LoVo (cell line): Measurements from ENCODE around the gene SLC66A1.

ENCODE experiments used
- DNase-seq: peaks from one replicate; pipeline ENCODE4 v3.0.0-alpha.2; 2016; ENCODE audit warnings: low spot score

SLC66A1 gene

GRCh38 chr1:19363536-19364152 is 51.5 kb downstream of the SLC66A1 start:
- no peak for DNase-seq

GRCh38 chr1:19365721-19366120 is 53.6 kb downstream of the SLC66A1 start:
- DNase-seq, result no peak

- DNase-seq, result no peak
Observed at GRCh38 chr1:19366599-19367536, 54.7 kb downstream of the SLC66A1 start.

- DNase-seq, result no peak
Observed at GRCh38 chr1:19367584-19368041, 55.5 kb downstream of the SLC66A1 start.

DNA sequence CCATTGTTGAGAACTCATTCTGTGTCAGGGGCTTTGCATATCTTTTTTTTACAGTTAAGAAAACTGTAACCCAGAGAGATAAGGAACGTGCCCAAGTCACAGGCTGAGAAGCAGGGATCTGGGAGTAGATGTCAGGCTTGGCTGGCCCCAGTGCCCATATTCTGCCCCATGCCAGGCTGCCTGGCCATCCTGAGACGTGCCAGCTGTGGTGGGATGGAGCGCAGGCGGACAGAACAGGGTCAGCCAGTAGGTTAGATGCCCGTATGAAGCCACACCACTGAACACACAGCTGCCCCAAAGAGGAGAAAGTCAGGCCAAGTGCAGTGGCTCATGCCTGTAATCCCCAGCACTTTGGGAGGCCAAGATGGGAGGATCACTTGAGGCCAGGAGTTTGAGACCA is 55.9 kb downstream of the SLC66A1 start:
- no peak for DNase-seq

- DNase-seq, result no peak
Observed at GRCh38 chr1:19368964-19369363, 56.8 kb downstream of the SLC66A1 start.

DNA sequence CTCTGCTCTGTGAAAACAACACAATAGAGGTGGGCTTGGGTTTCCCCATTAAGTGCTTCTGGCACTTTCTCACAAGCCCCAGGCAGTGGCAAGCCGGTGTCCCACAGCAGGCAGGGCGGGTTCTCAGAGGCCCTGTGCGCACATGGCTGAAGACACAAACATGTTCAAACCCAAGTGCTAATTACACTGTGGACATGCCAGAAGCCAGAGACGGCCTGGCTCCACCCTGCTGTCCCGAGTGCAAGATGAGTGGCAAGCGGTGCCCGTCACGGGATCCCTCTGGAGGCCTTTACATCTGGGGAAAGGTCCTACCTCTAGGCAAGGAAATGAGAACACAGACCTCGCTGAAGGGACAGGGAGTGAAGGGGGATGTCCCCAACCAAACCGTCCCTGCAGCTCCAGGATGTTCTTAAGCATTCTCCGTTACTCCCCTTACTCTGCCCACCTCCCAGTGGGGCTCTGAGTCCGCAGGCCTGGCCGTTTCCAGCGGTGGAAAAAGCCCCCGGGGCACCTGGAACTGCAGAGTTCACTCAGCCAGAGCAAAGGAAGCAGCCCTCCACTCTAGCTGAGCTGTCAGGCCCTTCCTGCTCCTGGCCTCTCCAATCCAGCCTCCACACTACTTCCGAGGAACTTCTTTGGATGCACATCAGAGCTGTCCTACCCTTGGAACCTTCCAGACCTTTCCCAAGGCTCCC is 57.4 kb downstream of the SLC66A1 start:
- DNase-seq, result no peak

- DNase-seq, result no peak
Observed at GRCh38 chr1:19370453-19371170, 58.5 kb downstream of the SLC66A1 start.

DNA sequence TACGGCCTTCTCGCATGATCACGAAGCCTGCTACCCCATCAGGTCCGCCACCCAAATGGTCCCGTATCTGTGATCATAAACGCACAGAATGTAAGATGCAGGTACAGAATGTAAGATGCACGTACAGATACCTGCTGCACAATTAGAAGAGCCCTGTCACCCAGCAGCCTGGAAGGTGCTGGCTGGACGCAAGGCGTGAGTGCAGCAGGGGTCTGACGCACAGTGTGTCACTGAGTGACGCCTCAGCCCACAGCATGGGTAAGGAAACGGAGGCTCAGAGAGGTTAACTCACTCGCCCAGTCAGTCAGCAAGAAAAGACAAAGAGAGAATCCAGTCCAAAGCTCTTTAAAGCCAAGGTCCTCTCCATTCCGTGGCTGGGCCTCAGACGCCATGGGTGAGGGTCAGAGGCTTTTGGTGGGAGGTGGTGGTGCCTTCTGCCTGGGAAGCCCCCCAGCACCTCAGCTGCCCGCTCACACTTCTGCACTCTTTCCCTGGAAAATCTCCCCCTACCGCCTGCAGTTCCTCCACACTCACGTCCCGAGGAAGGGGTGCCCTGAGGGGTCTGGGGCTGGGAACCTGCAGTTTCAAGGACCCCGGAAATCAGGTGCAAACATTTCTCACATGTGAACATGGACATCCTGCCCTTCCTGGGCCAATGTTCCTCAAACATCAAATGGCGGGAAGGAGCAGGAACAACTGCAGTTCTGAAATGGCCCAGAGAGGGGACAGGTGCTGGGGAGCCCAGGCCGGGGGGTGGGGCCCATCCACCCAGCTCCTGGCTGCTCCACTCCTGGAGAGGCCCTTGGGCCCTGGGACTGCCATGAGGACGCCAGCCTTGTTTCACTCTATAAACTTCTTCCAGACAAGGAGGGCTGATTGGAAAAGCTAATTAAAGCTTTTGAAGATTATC is 59.4 kb downstream of the SLC66A1 start:
- DNase-seq, result no peak

GRCh38 chr1:19372136-19372514 is 60.0 kb downstream of the SLC66A1 start:
- no peak for DNase-seq

DNA sequence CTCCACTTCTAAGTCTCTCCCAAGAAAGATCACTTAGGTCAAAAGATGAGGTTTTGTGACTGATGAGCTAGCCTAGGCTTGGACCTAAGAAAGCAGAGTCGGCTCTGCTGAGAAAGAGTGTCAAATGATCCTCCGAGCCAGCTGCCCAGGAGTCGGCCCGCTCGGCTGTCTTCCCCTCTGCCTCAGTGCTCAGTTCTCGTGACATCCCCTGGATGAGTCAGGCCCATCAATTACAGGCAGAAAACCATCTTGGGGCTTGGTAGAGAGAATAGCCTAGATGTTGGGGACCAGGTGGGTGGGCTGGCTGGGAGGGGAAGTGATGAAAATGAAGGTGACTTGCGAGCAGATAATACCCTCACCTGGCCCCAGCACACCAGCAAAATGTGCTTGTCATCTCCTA is 60.5 kb downstream of the SLC66A1 start:
- DNase-seq, result no peak

DNA sequence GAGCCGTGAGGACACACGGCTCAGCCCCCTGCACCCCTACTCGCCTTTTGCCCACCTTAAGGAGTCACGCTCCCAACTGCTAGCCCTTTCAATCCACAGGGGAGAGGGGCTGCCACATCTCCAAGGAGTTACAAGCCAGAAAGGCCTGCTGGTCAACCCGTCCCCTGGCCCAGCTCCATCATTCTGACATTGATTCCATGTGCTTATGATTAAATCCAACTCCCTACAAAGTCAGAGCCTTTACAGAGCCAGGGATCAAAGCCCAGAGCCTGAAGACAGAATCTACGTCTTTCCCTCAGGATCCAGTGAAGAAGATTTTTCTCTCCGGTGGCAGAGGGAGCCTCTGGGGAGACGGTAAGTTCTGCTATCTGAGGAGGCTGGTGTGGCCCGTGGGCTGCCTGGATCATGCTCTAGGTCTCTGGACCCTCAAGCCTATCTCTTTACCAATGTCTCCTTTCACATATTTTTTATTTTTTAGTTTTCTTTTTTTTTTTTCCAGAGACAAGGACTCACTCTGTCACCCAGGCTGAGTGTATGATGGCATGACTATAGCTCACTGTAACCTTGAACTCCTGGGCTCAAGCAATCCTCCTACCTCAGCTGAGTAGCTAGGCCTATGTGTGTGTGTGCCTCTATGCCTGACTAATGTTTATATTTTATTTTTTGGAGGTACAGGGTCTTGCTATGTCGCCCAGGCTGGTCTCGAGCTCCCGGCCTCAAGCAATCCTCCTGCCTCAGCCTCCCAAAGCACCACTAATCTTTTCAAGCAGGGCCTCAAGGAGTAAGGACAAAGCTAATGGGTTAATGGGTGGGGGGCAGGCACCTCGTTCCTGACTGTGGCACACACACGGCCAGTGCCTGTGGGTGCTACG is 61.3 kb downstream of the SLC66A1 start:
- DNase-seq, result no peak

DNA sequence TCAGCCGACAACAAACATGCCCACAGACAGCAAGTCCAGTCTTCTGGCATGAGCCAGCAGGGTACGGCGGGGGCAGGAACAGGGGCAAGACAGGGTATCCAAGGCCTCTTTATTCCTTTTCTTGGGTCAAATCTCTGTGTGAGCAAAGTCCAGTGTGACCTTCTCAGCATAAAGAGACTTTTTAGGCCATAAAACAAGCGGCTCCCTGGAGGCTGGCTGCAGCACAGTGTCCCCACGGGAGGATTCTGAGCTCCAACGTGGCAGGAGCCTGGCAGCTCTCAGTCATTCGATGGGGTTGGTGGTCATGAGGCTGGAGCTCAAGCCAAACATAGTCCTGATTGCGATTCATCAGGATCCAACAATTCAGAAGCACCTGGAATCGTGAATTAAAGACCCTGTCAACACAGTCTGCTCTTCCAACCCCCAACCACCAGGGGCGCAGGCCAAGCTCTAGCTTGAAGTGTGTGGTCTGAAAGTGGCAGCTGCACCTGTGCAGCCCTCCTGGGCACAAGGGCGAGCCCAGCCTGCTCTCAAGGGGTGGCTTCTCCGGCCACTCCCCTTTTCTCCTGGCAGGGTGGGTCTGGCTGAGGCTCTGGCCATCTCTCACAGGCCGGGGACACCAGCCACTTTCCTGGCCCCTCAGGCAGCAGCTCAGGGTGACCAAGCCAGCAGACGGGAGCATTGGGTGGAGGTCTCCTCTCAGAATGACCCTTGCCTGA is 62.1 kb downstream of the SLC66A1 start:
- no peak for DNase-seq

GRCh38 chr1:19374926-19375325 is 62.8 kb downstream of the SLC66A1 start:
- DNase-seq, result no peak

DNA sequence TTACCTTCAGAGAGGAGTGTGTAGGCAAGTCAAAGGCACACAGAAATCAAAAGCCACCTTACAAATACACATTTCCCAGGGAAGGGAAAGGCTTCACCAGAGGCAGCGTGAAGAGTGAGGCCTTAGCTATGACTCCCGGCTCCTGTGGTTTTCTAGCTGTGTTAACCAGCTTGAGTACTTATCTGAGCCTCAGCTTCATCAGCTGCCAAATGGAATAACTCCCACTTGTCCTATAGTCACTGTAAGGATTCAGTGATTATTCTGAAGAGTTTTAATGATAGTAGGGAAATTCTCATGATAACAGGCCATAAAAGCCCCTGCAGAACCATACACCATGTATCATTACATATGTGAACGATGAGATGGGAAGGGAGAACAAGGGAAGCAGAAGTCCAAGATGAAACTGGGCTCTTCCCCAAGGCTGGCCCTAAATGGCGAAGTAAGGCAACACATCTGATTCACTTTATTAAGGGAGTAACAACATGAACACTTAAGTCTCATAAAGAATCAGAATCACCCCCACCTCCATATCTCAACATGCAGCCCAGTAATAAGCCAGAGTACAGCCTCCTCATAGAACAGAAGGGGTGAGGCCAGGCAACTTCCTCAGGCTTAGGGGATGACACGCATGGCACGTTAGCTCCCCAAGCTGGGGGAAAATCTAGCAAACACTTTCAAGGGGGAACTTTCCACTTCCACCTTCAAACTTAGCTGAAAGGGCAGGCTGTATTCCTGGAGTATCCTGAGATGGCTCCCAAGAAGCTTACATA is 63.7 kb downstream of the SLC66A1 start:
- no peak for DNase-seq

GRCh38 chr1:19376428-19377372 is 64.6 kb downstream of the SLC66A1 start:
- no peak for DNase-seq
